ENCODE results near the gene ZNF275.
"Not testable (repeated sequence)": the region's sequence is repeated elsewhere in the genome, so short reads cannot be mapped to it uniquely, and the experiment has no call there.

ZNF275 gene, protein sequence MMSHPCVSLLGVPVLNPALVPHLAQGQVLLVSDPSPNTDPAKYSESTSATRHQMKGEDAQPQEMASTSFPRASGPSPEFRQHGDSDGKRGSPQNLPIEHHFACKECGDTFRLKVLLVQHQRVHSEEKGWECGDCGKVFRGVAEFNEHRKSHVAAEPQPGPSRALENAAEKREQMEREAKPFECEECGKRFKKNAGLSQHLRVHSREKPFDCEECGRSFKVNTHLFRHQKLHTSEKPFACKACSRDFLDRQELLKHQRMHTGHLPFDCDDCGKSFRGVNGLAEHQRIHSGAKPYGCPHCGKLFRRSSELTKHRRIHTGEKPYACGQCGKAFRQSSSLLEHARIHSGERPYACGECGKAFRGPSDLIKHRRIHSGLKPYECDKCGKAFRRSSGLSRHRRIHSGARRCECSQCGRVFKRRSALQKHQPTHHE

DNA sequence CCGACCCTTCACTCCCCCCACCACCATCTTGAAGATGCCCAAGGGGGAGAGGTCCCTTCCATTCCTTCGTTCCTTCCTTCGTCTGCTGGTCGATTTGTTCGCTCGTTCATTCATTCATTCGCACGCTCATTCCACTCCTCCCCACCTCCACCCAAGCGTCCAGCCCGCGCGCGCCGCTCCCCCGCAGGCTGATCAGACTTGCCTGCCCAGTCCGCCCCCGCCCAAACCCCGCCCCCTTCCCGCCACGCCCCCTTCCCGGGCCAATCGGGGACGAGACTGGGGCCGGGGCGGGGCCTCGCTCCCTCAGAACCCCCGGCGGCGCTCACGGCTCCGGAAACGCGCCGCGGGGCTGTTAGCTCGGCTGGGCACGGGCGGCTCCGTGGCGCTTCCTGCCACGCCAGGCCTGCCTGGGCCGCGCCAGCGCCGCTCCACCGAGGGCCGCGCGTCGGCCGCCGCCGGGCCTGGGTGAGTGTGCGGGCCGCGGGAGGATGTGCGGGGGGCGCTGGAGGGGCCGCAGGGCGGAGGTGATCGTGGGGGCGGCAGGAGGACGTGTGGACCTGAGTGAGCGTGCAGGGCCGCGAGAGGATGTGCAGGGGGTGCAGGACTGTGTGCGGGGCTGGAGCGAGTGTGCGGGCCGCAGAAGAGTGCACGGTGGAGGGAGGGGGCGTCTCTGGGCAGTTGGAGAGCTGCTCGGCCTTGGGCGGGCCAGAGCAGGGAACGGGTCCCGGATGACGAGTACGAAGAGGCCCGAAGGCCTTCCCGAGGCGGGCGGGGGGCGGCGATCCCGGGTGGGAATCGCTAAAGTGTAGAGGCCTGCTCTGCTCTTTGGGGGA is at the start of gene ZNF275:
TSS of gene ZNF275 (plus strand) at position 333 of the 833 bp plus-strand sequence. CDS start 2,527 bp downstream, outside the sequence.
- H3K36me3 ChIP-seq (ENCODE audit: insufficient read depth, low read depth, low read length) = peaks cover 20% of the 10 kb centered on the region
- peaks cover 6% of the 10 kb centered on the region; the same call in 1 of the 2 replicates for H3K4me1 ChIP-seq (ENCODE audit: insufficient read depth, low read length)
- H3K27ac ChIP-seq (ENCODE audit: low read length) = no peak within 1 kb of the TSS
- no peaks in the 10 kb centered on the region for H3K27me3 ChIP-seq (ENCODE audit: insufficient read depth, low read length)
- H3K4me3 ChIP-seq (ENCODE audit: low read length) = peak within 1 kb of the TSS; percentile 73
- no peaks in the 10 kb centered on the region for H3K9me3 ChIP-seq (ENCODE audit: insufficient read depth, low read depth, low read length)
- H3K9ac ChIP-seq (ENCODE audit: low read depth, low read length) = peak within 1 kb of the TSS; percentile 64; the same call in 1 of the 2 replicates

DNA sequence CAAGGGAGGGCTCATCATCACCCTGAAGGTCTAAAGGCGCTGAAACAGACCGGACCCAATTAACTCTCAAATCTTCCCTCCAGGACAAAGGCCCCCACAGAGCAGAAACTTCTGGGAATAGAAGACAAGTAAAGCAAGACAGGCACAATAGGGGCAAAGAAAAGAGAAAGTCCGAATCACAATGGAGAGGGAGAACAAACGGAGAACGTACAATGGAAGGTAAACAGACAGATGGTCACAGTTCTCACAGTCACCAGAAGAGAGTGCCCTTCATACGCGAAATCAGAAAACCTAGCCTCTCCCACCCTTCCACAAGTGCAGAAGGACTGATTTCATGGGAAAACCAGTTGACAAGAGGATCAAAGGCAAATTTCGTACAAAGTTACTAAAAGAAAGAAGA is 48.3 kb upstream of the ZNF275 start:
- not testable (repeated sequence) for H3K9me3 ChIP-seq (ENCODE audit: insufficient read depth, low read depth, low read length); H3K27ac ChIP-seq (ENCODE audit: low read length); H3K4me3 ChIP-seq (ENCODE audit: low read length); H3K27me3 ChIP-seq (ENCODE audit: insufficient read depth, low read length); H3K9ac ChIP-seq (ENCODE audit: low read depth, low read length); H3K4me1 ChIP-seq (ENCODE audit: insufficient read depth, low read length); H3K36me3 ChIP-seq (ENCODE audit: insufficient read depth, low read depth, low read length)

DNA sequence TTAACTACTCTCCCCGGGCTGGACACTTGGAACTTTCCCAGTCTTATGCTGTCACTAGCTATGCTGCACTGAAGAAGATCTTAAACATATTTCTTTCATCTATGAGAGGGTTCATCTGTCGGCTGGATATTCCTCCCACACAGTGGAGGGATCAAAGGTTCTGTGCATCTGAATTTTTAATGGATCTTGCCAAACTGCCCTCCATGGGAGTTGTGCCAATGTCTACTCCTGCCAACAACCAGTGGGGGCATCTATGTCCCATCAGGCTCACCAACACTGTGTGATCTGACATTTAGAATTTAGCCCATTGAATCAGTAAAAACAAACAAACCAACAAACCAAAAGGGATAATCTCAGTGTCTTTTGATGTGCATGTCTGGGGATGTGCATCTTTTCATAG is 45.1 kb upstream of the ZNF275 start:
- H3K9ac ChIP-seq (ENCODE audit: low read depth, low read length) = not testable (repeated sequence)

DNA sequence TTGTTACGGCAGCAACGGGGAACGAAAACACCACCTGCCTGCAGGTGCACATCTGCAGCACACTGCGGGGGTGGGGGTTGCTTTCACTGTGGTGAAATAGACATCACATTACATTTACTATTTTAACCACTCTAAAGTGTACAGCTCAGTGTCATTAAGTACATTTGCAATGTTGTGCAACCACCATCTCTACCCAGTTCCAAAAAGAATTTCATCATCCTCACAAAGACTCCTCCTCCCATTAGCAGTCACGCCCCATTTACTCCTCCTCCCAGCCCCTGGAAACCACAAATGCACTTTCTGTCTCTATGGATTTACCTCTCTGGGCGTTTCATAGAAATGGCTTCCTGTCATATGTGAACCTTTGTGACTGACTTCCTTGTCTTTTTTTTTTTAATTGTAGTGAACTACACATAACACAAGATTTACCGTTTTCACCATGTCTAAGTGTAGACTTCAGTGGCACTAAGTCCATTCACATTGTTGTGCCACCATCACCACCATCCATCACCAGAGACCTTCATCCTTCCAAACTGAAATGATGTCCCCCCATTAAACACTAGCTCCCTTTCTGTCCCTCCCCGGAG is 40.4 kb upstream of the ZNF275 start:
- not testable (repeated sequence) for H3K4me1 ChIP-seq (ENCODE audit: insufficient read depth, low read length); H3K9ac ChIP-seq (ENCODE audit: low read depth, low read length); H3K27ac ChIP-seq (ENCODE audit: low read length); H3K36me3 ChIP-seq (ENCODE audit: insufficient read depth, low read depth, low read length); H3K9me3 ChIP-seq (ENCODE audit: insufficient read depth, low read depth, low read length); H3K27me3 ChIP-seq (ENCODE audit: insufficient read depth, low read length); H3K4me3 ChIP-seq (ENCODE audit: low read length)

More for the DNA sequence above, 45.1 kb upstream of the ZNF275 start:
- not testable (repeated sequence) for H3K4me3 ChIP-seq (ENCODE audit: low read length); H3K27me3 ChIP-seq (ENCODE audit: insufficient read depth, low read length); H3K27ac ChIP-seq (ENCODE audit: low read length); H3K4me1 ChIP-seq (ENCODE audit: insufficient read depth, low read length); H3K36me3 ChIP-seq (ENCODE audit: insufficient read depth, low read depth, low read length); H3K9me3 ChIP-seq (ENCODE audit: insufficient read depth, low read depth, low read length)

DNA sequence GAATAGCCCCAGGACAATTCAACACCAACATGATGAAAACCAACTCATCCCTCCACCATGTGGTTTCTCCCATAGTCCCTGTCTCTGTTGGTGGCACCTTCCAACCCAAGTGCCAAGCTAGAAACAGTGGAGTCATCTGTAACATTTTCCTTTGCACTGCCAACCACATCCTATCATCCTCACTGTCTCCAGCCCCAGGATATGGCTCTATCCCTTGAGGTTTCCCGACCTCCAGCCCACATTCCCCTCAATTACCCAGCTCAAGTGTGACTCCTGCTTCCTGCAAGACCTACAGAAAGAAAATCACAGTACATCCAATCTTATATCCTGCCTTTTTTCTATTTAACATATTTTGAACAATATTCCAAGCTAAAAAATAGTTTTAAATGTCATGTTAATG is 36.6 kb upstream of the ZNF275 start:
- Histone ChIP-seq H3K4me3 (ENCODE audit: low read length) (no peak overlapping the region), H3K4me1 (ENCODE audit: insufficient read depth, low read length) (no peaks in the 10 kb centered on the region), H3K27ac (ENCODE audit: low read length) (no peak overlapping the region), H3K36me3 (ENCODE audit: insufficient read depth, low read depth, low read length) (no peaks in the 10 kb centered on the region), H3K9ac (ENCODE audit: low read depth, low read length) (no peak overlapping the region), H3K9me3 (ENCODE audit: insufficient read depth, low read depth, low read length) (no peaks in the 10 kb centered on the region), H3K27me3 (ENCODE audit: insufficient read depth, low read length) (no peaks in the 10 kb centered on the region)

DNA sequence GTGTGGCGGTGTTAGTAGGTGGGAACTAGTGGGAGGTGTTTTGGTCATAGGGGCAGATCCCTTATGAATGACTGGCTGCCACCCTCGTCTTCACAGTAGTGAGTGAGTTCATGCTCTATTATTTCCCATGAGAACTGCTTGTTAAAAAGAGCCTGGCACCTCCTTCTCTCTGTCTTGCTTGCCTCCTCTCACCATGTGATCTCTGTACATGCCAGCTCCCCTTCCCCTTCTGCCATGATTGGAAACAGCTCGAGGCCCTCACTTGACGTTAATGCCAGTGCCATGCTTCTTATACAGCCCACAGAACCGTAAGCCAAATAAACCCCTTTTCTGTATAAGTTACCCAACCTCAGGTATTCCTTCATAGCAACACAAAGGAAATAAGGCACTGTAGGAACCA is 34.1 kb upstream of the ZNF275 start:
- no peak overlapping the region for H3K9ac ChIP-seq (ENCODE audit: low read depth, low read length)

DNA sequence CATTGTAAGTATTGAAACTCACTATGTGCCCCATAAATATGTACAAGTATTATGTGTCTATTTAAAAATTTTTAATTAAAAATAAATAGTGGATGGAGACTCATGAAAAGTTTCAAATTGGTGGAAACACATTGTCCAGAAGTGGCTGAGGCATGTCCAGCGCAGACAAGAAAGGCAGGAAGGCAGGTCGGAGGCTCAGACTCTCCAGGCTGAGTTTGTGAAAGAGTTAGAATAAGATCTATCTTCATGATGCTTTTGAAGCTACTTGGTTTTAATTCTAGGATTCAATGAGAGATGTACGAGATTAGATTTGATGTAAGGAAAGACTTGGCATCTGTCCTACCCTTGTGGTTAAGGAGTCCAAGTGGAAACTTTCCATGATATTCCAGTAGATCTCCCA is 32.2 kb upstream of the ZNF275 start:
- Histone ChIP-seq H3K9me3 (ENCODE audit: insufficient read depth, low read depth, low read length) (no peaks in the 10 kb centered on the region), H3K27ac (ENCODE audit: low read length) (no peak overlapping the region), H3K27me3 (ENCODE audit: insufficient read depth, low read length) (no peaks in the 10 kb centered on the region), H3K4me3 (ENCODE audit: low read length) (no peak overlapping the region), H3K9ac (ENCODE audit: low read depth, low read length) (no peak overlapping the region), H3K4me1 (ENCODE audit: insufficient read depth, low read length) (no peaks in the 10 kb centered on the region), H3K36me3 (ENCODE audit: insufficient read depth, low read depth, low read length) (no peaks in the 10 kb centered on the region)

More for the DNA sequence above, 34.1 kb upstream of the ZNF275 start:
- H3K27me3 ChIP-seq (ENCODE audit: insufficient read depth, low read length) = no peaks in the 10 kb centered on the region
- H3K4me3 ChIP-seq (ENCODE audit: low read length) = no peak overlapping the region
- no peaks in the 10 kb centered on the region for H3K9me3 ChIP-seq (ENCODE audit: insufficient read depth, low read depth, low read length)
- H3K4me1 ChIP-seq (ENCODE audit: insufficient read depth, low read length) = no peaks in the 10 kb centered on the region
- H3K36me3 ChIP-seq (ENCODE audit: insufficient read depth, low read depth, low read length) = no peaks in the 10 kb centered on the region
- no peak overlapping the region for H3K27ac ChIP-seq (ENCODE audit: low read length)

DNA sequence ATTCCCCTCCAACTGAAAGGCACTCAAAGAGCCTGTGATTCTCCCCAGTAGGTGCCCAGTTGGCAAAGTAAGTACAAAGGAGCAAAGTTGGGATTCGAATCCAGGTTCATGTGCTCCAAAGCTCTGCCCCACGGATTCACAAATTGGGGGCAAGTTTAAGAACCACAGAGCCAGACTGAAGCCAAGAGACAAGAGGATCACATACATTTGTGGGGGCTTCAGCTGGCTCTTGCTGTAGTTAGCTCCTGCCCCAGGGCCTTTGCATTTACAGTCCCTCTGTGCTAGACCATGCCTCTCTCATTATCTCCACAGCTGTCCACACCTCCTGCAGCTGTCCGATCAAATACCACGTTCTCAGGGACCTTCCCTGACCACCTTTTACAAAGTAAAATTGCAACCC is 31.2 kb upstream of the ZNF275 start:
- Histone ChIP-seq H3K36me3 (ENCODE audit: insufficient read depth, low read depth, low read length) (no peaks in the 10 kb centered on the region), H3K4me1 (ENCODE audit: insufficient read depth, low read length) (no peaks in the 10 kb centered on the region), H3K27ac (ENCODE audit: low read length) (no peak overlapping the region), H3K27me3 (ENCODE audit: insufficient read depth, low read length) (no peaks in the 10 kb centered on the region), H3K9ac (ENCODE audit: low read depth, low read length) (no peak overlapping the region), H3K9me3 (ENCODE audit: insufficient read depth, low read depth, low read length) (no peaks in the 10 kb centered on the region), H3K4me3 (ENCODE audit: low read length) (no peak overlapping the region)

DNA sequence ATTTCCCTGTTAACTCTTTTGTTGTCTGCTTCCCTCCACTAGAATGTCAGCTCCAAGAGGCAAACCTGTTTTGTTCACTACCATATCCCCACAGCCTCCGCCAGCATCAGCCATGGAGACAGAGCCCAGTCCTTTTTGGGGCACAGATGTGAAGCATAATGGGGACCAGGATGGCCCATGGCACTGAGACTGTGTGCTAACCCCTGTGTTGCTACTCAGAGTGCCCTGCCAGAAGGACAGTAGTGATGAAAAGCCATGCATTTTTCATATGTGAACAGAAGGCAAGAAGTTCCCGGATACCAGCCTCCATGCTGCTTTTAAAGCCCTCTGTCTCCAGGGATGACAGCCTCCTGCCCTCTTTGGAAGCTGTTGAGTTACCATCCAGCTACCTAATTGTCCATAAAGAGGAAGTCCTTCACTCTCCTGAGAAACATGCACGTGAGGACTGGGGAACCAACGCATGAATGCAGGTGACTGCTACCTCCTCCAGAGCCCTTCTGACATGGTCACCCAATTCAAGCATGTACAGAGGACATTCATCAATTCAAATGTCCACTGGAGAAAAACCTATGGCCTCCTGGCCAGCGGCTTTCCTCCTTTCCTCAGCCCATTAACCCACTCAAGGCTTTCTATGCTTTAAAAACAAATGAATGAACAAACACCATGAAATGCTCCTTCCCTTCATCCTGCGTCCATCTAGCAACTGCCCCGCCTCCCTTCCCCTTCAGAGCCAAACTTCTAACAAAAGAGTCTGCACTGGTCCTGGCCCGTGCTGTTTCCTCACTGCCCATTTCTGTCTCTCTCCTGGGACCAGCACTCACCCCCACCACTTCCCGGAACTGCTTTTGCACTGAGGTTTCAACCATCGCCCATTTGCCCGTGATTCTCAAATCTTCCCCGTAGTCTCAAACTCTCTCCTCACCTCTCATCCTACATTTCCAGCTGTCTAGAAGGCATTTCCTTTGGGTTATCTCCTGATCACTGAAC is 30.4 kb upstream of the ZNF275 start:
- H3K36me3 ChIP-seq (ENCODE audit: insufficient read depth, low read depth, low read length) = no peaks in the 10 kb centered on the region
- no peak overlapping the region for H3K27ac ChIP-seq (ENCODE audit: low read length)
- no peak overlapping the region for H3K4me3 ChIP-seq (ENCODE audit: low read length)
- H3K9me3 ChIP-seq (ENCODE audit: insufficient read depth, low read depth, low read length) = no peaks in the 10 kb centered on the region
- H3K9ac ChIP-seq (ENCODE audit: low read depth, low read length) = no peak overlapping the region
- no peaks in the 10 kb centered on the region for H3K27me3 ChIP-seq (ENCODE audit: insufficient read depth, low read length)
- no peaks in the 10 kb centered on the region for H3K4me1 ChIP-seq (ENCODE audit: insufficient read depth, low read length)

DNA sequence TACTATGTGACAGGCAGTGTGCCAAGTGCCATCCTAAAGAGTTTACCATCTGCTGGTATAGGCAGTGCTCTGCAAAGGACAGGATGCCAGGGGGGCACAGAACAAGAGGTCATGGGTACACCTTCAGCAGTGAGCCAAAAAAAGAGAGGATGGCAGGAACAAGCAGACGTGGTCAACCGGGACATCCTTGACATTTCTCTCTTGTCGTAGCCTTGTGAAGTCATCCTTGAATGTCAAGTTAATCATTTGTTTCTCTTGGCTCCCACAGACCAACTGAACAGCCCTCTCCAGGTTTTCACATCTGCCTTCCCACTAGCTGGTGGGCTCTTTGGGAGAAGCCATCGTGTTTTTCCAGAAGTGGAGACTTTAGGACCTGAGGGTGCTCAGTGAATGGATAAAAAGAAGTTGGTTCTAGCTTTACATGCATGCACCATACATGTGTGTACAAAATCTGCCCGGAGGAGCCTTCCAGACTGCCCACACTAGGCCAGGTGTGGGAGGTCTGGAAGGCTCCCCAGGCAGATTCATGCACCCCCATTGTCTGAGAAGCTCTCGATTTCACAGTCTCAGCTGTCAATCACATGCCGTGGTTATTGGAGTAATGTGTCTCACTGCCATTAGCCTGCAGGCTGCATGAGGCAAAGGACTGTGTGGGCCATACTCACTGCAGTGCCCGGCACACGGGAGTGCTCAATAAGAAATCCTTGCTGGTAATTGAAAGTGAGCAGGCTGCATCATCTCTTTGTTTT is 28.8 kb upstream of the ZNF275 start:
- Histone ChIP-seq H3K36me3 (ENCODE audit: insufficient read depth, low read depth, low read length) (no peaks in the 10 kb centered on the region), H3K27ac (ENCODE audit: low read length) (no peak overlapping the region), H3K4me3 (ENCODE audit: low read length) (no peak overlapping the region), H3K9ac (ENCODE audit: low read depth, low read length) (no peak overlapping the region), H3K27me3 (ENCODE audit: insufficient read depth, low read length) (no peaks in the 10 kb centered on the region), H3K9me3 (ENCODE audit: insufficient read depth, low read depth, low read length) (no peaks in the 10 kb centered on the region), H3K4me1 (ENCODE audit: insufficient read depth, low read length) (no peaks in the 10 kb centered on the region)

All from iPS-20b (cell line).